Vagina (tissue), 2 donors: Measurements from ENCODE around the gene CAPN9.

Source experiments
- POLR2A ChIP-seq, 2 donors: fragments of 450-650 bp; IDR thresholded peaks; one replicate each; pipeline ENCODE4 v1.6.1; 2017; ENCODE audit warnings: antibody characterized with exemption in 2 of 2, mild to moderate bottlenecking in 2 of 2, moderate library complexity in 2 of 2
- POLR2AphosphoS5 ChIP-seq, 2 donors: sonication (generic); formaldehyde crosslinking; IDR thresholded peaks; one replicate each; pipeline ENCODE4 v1.9.0; 2017; ENCODE audit warnings: antibody characterized with exemption in 2 of 2, mild to moderate bottlenecking in 2 of 2, low read depth in 1 of 2; ENCODE audit not compliant: insufficient read depth in 1 of 2
- TF ChIP-seq, protein P1 (sequence below), 3 experiments: fragments of 450-650 bp in 2 of 3; fragments of 200-600 bp in 1 of 3; sonication (generic) in 1 of 3; IDR thresholded peaks; one replicate each; pipeline ENCODE4 v1.5.1; 2017 to 2019; ENCODE audit warnings: antibody characterized with exemption in 3 of 3, mild to moderate bottlenecking in 2 of 3, moderate library complexity in 2 of 3

DNA sequence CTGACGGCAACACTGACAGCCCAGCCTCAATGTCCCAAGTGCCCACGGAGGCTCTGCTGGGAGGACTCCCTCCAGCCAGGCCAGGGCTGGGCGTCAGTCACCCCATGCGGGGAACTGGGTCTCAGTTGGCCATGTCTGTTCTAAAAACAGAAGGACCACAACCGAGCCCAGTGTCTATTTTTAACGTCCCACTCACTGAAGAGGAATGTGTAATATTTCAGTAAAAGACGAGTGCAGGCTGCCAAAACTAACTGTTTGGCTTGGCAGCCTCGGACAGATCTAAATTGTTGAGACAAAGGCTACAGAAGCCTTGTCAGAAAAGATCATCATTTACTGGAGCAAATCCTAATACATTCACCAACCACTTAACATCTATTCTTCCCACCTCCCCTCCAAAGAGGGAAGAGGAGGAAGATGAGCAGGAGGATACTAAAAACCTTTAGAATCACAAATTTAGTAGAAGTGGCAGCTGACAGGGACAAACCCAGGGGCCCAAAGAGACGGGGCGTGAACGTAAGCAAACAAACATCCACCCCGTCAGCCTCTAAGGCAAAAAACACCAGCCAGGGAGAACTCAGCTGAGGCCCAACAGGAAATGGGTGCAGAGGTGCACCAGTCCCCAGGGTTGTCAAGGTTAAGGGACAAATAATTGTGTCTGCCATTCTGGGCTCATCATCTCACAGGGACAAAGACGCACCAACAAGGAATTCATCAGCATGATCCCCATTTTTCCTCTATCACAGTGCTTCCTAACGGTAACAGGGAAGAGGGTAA is 102.5 kb downstream of the CAPN9 start:
- TF ChIP-seq, protein P1, sequence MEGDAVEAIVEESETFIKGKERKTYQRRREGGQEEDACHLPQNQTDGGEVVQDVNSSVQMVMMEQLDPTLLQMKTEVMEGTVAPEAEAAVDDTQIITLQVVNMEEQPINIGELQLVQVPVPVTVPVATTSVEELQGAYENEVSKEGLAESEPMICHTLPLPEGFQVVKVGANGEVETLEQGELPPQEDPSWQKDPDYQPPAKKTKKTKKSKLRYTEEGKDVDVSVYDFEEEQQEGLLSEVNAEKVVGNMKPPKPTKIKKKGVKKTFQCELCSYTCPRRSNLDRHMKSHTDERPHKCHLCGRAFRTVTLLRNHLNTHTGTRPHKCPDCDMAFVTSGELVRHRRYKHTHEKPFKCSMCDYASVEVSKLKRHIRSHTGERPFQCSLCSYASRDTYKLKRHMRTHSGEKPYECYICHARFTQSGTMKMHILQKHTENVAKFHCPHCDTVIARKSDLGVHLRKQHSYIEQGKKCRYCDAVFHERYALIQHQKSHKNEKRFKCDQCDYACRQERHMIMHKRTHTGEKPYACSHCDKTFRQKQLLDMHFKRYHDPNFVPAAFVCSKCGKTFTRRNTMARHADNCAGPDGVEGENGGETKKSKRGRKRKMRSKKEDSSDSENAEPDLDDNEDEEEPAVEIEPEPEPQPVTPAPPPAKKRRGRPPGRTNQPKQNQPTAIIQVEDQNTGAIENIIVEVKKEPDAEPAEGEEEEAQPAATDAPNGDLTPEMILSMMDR (IDR thresholded peaks at IDR 0.05): no peak
- TF ChIP-seq POLR2A (IDR thresholded peaks at IDR 0.05): no peak
- TF ChIP-seq POLR2AphosphoS5 (IDR thresholded peaks at IDR 0.05; ENCODE audit: insufficient read depth in 1 of 2, low read depth in 1 of 2): peak; percentile 57 to 62
